Astrocyte of the spinal cord (primary cell): ENCODE measurements around the gene RPAP2.
"Not testable (repeated sequence)": the region's sequence is repeated elsewhere in the genome, so short reads cannot be mapped to it uniquely, and the experiment has no call there.

ENCODE experiments used
- DNase-seq: peaks from one replicate; pipeline ENCODE4 v3.0.0; 2011; ENCODE audit warnings: low read depth, low spot score
- H3K4me3 ChIP-seq: 2 replicates; pipeline ENCODE4 v1.5.1; 2011; ENCODE audit warnings: low read depth, mild to moderate bottlenecking, low read length, moderate library complexity
- in situ Hi-C: cut with HindIII; loops from 2 replicates; pipeline ENCODE4 v1.10.0; 2017; ENCODE audit warnings: low sequenced_read_pairs
- TF ChIP-seq, protein P1 (sequence below): IDR thresholded peaks from 2 replicates; pipeline ENCODE4 v1.5.1; 2012; ENCODE audit warnings: low read depth, mild to moderate bottlenecking, low read length, inconsistent platforms

RPAP2 gene

DNA sequence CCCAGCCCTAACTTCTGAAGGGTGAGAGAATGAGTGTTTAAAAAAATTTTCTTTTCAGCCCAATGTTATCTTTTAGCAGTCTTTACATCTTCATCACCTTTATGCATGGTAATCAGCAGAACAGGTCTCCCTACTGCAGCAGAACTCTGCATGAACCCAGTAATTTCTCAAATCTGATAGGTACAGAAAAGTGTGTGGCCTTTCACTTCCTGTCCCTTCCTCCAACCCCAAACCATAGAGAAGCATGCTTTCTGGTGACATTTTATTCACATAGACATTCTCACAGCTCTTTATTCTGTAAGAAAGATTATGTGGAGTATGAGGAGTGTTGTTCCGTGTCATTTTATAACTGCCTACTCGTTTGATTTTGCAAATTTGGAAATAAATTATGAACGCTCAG is 68.6 kb downstream of the RPAP2 start:
- no peak overlapping the region for H3K4me3 ChIP-seq
- TF ChIP-seq, protein P1, sequence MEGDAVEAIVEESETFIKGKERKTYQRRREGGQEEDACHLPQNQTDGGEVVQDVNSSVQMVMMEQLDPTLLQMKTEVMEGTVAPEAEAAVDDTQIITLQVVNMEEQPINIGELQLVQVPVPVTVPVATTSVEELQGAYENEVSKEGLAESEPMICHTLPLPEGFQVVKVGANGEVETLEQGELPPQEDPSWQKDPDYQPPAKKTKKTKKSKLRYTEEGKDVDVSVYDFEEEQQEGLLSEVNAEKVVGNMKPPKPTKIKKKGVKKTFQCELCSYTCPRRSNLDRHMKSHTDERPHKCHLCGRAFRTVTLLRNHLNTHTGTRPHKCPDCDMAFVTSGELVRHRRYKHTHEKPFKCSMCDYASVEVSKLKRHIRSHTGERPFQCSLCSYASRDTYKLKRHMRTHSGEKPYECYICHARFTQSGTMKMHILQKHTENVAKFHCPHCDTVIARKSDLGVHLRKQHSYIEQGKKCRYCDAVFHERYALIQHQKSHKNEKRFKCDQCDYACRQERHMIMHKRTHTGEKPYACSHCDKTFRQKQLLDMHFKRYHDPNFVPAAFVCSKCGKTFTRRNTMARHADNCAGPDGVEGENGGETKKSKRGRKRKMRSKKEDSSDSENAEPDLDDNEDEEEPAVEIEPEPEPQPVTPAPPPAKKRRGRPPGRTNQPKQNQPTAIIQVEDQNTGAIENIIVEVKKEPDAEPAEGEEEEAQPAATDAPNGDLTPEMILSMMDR: no peak
- DNase-seq: no peak
- in situ Hi-C loops: no loop called here

DNA sequence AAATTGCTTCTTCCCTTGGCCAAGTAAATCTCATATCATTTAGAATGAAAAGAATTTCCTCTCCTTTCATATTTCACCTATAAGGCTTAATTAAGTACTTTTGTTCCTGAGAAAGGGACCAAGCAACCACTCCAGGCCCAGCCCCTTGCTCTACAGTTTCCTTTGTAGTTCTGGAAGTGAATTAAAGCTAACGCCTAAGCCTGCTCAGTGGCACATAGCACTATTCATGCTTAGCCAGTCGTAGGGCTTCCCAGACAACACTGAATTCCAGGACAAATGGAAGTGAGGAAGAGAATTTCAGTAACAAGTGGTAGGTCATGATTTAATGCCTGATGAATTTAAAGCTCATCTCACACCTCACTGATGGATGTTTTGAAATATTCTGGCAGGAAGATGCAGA is 73.3 kb downstream of the RPAP2 start:
- TF ChIP-seq, protein P1: no peak
- in situ Hi-C loops: no loop called here
- no peak overlapping the region for H3K4me3 ChIP-seq
- DNase-seq: no peak

DNA sequence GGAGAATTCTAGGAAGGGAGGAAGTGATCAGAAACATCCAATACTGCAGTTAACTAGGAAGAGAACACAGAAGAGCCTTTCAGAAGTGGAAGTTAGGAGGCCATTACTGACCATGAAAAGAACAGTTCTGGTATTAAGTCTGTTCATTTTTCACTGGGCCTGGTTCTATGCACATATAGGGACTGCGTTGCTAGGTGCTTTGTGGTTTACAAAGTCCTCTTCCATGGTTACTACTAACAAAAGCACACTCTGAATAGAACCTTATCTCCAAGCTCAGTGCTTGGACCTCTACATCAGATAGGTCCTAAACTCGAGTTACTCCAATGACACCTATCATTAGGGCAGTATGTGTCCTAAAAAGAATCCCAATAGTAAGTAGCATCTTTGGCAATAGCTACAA is 75.4 kb downstream of the RPAP2 start:
- H3K4me3 ChIP-seq: no peak overlapping the region
- TF ChIP-seq, protein P1: no peak
- in situ Hi-C loops: no loop called here
- no peak for DNase-seq

DNA sequence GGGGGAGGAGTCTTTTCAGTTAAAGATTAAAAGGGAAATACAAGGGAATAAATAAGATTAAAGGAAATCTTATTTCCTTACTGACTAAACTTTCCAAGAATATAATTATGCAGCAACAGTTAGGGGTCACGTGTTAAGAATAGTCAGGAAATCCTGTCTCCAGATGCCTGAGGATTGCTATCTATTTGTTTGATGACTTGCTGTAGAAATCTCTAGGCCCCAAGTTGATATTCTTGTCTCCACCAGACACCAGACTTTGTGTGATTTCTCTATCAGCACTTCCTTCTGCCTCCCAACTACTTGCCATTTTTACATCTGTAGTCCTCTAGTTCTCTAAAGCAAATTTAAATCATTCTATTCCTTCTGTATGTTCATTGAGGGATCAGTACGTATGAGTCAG is 77.5 kb downstream of the RPAP2 start:
- no peak overlapping the region for H3K4me3 ChIP-seq
- TF ChIP-seq, protein P1: no peak
- DNase-seq: no peak
- in situ Hi-C loops: no loop called here

DNA sequence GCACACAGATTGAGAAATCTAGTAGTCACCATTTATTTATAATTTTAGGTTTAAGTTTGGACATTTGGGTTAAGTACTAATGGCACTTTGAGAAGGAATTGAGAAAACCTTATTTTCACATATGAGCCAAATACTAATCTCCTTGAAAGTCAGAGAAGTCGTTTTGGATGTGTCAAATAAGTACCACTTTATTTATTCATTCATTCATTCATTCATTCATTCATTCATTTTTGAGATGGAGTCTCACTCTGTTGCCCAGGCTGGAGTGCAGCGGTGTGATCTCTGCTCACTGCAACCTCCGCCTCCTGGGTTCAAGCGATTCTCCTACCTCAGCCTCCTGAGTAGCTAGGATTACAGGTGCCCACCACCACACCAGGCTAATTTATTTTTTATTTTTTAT is 79.1 kb downstream of the RPAP2 start:
- in situ Hi-C loops, H3K4me3 ChIP-seq, DNase-seq: not testable (repeated sequence)

DNA sequence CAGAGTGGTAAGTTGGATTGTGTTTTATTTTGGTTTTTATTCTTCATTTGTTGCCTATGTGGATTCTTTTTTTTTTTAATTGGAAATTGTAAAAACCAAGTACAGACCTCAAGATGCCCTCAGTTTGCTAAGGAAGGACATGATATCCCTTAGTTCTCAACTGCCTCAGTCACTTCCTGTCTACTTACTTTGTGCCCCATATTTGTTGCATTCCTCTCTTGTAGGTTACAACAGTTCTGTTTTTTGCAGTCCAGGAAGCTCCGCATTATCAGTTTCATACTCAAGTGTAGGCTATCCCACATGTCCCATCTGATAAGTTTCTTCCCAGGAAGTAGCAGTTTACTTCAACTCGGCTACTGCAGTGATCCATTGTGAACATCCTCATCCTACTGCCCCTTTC is 82.0 kb downstream of the RPAP2 start:
- TF ChIP-seq, protein P1: no peak
- no peak overlapping the region for H3K4me3 ChIP-seq
- in situ Hi-C loops: no loop called here
- no peak for DNase-seq

DNA sequence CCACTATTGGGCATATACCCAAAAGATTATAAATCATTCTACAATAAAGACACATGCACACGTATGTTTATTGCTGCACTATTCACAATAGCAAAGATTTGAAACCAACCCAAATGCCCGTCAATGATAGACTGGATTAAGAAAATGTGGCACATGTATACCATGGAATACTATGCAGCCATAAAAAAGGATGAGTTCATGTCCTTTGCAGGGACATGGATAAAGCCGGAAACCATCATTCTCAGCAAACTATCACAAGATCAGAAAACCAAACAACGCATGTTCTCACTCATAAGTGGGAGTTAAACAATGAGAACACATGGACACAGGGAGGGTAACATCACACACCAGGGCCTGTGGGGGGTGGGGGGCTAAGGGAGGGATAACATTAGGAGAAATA is 95.1 kb downstream of the RPAP2 start:
- DNase-seq, H3K4me3 ChIP-seq, in situ Hi-C loops: not testable (repeated sequence)

DNA sequence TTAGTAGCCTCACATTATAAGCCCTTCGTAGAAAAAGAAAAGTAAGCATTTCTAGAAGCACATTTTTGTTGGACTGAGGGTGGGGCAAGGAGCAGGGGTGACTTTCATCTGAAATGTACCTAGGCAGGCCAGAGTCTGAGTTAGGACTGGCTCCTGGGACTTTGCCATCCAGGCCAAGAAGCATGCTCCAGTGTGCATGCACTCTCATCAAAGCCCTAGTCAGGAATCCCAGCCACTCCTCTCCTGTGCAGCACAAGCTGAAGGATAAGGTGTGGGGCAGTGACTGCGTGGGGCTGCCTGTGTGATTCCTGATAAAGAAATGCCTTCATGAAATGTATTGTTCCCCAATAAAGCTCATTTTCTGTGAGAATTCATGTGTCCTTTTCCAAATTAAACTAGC is 99.7 kb downstream of the RPAP2 start:
- TF ChIP-seq, protein P1: no peak
- DNase-seq: no peak

More for the DNA sequence above, 99.7 kb downstream of the RPAP2 start:
- in situ Hi-C loops: no loop called here
- no peak overlapping the region for H3K4me3 ChIP-seq
